Measurements from ENCODE around the gene CD22. TPM values are rescaled to one million over a fixed set of nuclear protein-coding genes. Genes with fewer than 3 reads are reported as not detected.
"Not testable (repeated sequence)": the region's sequence is repeated elsewhere in the genome, so short reads cannot be mapped to it uniquely, and the experiment has no call there.

The CD22 gene
- total RNA-seq, 2 experiments from 2014 or later: 0.75 to 1.2 TPM

DNA sequence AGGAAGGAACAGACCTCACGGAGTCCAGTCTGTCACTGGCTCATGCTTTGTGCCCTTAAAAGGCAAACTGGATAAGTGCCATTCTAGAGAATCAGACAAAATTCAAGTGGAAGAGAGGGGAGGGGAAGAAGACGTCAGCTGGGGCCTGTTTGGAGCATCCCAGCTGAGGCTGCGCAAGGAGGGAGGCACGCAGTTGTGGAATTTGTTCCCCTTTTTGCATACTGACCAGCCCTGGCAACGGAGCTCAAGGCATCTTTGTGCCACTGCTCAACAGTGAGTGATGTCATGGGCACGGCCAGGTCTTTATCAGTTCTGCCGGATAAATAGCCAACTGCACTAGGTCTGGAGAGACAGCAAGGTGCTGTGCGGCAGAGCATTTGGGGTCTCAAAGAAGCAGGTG lies 41.7 kb downstream of the CD22 start, which contains the start of gene GPR42:
Gene GPR42, plus strand, starts transcription at position 347 of the 400 bp plus-strand sequence. CDS start 292 bp downstream, outside the sequence.
- DNase-seq: no peak

DNA sequence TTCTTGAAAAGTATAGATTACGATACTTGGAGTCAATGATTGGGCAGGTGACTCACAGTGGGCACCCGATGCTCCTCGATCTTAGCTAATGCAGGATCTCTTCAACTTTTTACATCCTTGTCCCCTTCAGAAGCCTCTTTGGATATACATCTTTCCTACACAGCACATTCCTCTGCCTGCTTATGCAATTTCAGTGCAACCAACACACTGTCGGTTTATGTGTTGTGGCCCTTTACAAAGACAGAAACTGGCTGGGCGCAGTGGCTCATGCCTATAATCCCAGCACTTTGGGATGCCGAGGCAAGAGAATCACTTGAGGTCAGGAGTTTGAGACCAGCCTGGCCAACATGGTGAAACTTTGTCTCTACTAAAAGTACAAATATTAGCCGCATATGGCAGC lies 44.5 kb downstream of the CD22 start:
- Mint-ChIP-seq H3K27me3 (peaks cover 4% of the 10 kb centered on the region), H3K27ac (no peak overlapping the region), H3K4me3 (no peak overlapping the region), H3K36me3 (no peaks in the 10 kb centered on the region), H3K4me1 (ENCODE audit: low read depth) (peaks cover 17% of the 10 kb centered on the region), H3K9me3 (peaks cover 6% of the 10 kb centered on the region)
- no peak for DNase-seq
- intact Hi-C loops (cut with micrococcal nuclease): no loop called here
- POLR2A ChIA-PET: no interaction called here
- CTCF ChIA-PET: no interaction called here

More for the DNA sequence above, 41.7 kb downstream of the CD22 start, which contains the start of gene GPR42:
- Mint-ChIP-seq H3K4me1 (ENCODE audit: low read depth) (peaks cover 15% of the 10 kb centered on the region), H3K9me3 (peaks cover 3% of the 10 kb centered on the region), H3K4me3 (no peak within 1 kb of the TSS), H3K36me3 (no peaks in the 10 kb centered on the region), H3K27ac (no peak within 1 kb of the TSS), H3K27me3 (peaks cover 2% of the 10 kb centered on the region)
- ChIA-PET CTCF (no interaction called here), POLR2A (no interaction called here)
- intact Hi-C loops (cut with micrococcal nuclease): no loop called here

- H3K4me3 Mint-ChIP-seq; POLR2A ChIA-PET; H3K9me3 Mint-ChIP-seq; H3K27ac Mint-ChIP-seq; H3K36me3 Mint-ChIP-seq; intact Hi-C loops (cut with micrococcal nuclease); H3K27me3 Mint-ChIP-seq; CTCF ChIA-PET; DNase-seq: not testable (repeated sequence)
- peaks cover 17% of the 10 kb centered on the region for H3K4me1 Mint-ChIP-seq (ENCODE audit: low read depth)
Observed at GRCh38 chr19:35374031-35374430, 45.0 kb downstream of the CD22 start.

DNA sequence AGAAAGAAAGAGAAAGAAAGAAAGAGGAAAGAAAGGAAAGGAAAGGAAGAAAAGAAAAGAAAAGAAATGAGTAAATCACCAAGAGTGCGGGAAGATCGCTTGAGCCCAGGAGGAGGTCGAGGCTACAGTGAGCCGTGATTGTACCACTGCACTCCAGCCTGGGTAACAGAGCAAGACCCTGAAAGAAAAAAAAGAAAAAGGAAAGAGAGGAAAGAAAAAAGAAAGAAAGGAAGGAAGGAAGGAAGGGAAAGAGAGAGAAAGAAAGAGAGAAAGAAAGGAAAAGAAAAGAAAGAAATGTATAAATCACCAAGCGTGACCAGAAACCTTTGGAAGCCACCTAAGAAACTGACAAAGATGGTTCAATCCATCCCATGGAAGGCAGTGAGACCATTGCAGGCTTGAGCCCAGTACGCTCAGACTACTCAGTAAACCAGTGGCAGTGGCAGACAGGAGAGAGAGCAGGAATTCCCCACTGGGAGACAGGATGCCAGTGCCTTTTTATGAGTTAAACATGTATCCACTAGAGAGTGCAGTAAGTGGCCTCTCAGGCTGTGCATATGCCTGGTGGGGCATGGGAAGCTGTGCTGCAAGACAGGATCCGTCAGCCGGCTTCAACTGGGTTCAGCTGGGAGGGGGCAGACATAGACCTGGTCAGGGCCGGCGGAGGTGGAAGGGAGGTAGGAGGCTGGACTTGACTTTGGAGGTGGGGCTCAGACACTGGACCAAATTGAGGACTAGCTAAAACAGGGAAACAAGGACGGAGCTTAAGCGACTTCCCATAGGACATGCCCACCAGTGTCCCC lies 46.7 kb downstream of the CD22 start:
- POLR2A ChIA-PET: no interaction called here
- no peaks in the 10 kb centered on the region for H3K36me3 Mint-ChIP-seq
- intact Hi-C loops (cut with micrococcal nuclease): no loop called here
- peaks cover 14% of the 10 kb centered on the region for H3K4me1 Mint-ChIP-seq (ENCODE audit: low read depth)
- no peak overlapping the region for H3K27ac Mint-ChIP-seq
- peaks cover 6% of the 10 kb centered on the region for H3K27me3 Mint-ChIP-seq
- peaks cover 4% of the 10 kb centered on the region for H3K9me3 Mint-ChIP-seq
- CTCF ChIA-PET: interaction anchor here (0.5 to 1.7 kb wide), 3 partner anchors 22 to 26 kb away, joined by 3 to 6 read pairs (median 3); no protein-coding TSS in a partner anchor
- no peak overlapping the region for H3K4me3 Mint-ChIP-seq
- DNase-seq: no peak

DNA sequence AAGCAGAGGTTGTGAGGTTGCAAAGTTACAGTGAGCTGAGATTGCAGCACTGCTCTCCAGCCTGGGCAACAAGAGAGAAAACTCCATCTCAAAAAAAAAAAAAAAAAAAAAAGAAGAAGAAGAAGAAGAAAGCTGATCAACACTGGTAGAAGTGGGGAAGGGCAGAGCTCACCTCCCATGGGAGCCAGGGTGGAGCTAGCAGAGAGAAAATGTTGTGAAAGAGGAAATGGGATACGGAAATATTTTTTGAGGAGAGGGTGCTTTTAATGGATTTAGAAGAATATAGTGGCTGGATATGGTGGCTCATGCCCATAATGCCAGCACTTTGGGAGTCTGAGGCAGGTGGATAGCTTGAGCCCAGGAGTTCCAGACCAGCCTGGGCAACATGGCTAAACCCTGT lies 48.7 kb downstream of the CD22 start:
- ChIA-PET CTCF (interaction anchor here (1.7 kb wide), 1 partner anchor 118 kb away, joined by 4 read pairs; no protein-coding TSS in a partner anchor), POLR2A (no interaction called here)
- H3K9me3 Mint-ChIP-seq: peaks cover 4% of the 10 kb centered on the region
- H3K4me1 Mint-ChIP-seq (ENCODE audit: low read depth): peaks cover 14% of the 10 kb centered on the region
- H3K27ac Mint-ChIP-seq: no peak overlapping the region
- H3K36me3 Mint-ChIP-seq: no peaks in the 10 kb centered on the region
- DNase-seq: no peak
- H3K4me3 Mint-ChIP-seq: no peak overlapping the region
- H3K27me3 Mint-ChIP-seq: peaks cover 13% of the 10 kb centered on the region
- intact Hi-C loops (cut with micrococcal nuclease): no loop called here

DNA sequence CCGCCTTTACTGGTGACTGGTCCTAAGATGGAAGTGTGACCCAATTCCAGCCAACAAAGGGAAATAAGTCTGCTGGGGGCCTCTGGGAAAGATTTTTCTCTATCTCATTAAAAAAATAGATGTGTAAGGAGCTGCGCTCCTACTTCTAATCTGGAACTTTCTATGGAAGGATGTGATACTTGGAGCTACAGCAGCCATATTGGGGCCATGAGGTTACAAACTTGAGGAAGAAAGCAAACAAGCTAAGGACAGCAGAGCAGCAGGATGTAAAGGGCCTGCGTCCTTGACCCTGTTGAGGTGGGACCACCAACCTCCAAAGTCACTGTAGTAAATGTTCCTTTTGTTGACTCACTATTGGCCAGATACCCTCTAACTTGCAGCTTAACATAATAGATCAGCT lies 49.4 kb downstream of the CD22 start:
- H3K36me3 Mint-ChIP-seq: no peaks in the 10 kb centered on the region
- intact Hi-C loops (cut with micrococcal nuclease): no loop called here
- H3K4me1 Mint-ChIP-seq (ENCODE audit: low read depth): peaks cover 14% of the 10 kb centered on the region
- H3K4me3 Mint-ChIP-seq: no peak overlapping the region
- peaks cover 16% of the 10 kb centered on the region for H3K27me3 Mint-ChIP-seq
- CTCF ChIA-PET: interaction anchor here (0.5 to 1.7 kb wide), 3 partner anchors 117 to 422 kb away, joined by 3 to 4 read pairs (median 3); no protein-coding TSS in a partner anchor
- peaks cover 4% of the 10 kb centered on the region for H3K9me3 Mint-ChIP-seq
- DNase-seq: no peak
- H3K27ac Mint-ChIP-seq: no peak overlapping the region
- POLR2A ChIA-PET: no interaction called here

DNA sequence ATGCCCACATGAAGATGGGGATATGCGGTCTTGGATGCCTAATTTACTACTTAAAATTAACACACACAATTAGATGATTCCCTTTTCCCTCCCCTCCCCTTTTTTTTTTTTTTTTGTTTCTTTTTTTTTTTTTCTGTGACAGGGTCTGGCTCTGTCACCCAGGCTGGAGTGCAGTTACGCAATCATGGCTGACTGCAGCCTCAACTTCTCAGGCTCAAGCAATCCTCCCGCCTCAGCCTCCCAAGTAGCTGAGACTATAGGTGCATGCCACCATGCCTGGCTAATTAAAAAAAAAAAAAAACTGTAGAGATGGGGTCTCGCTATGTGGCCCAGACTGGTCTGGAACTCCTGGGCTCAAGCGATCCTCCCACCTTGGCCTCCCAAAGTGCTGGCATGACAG lies 50.6 kb downstream of the CD22 start:
- H3K27ac Mint-ChIP-seq; DNase-seq; POLR2A ChIA-PET; H3K36me3 Mint-ChIP-seq; H3K4me3 Mint-ChIP-seq; CTCF ChIA-PET; H3K9me3 Mint-ChIP-seq; intact Hi-C loops (cut with micrococcal nuclease): not testable (repeated sequence)
- H3K27me3 Mint-ChIP-seq: peaks cover 16% of the 10 kb centered on the region
- H3K4me1 Mint-ChIP-seq (ENCODE audit: low read depth): peaks cover 12% of the 10 kb centered on the region

GRCh38 chr19:35379992-35380391 lies 51.0 kb downstream of the CD22 start:
- Mint-ChIP-seq H3K36me3 (peaks cover 2% of the 10 kb centered on the region), H3K4me1 (ENCODE audit: low read depth) (peaks cover 8% of the 10 kb centered on the region), H3K27ac (no peak overlapping the region), H3K27me3 (peaks cover 18% of the 10 kb centered on the region), H3K9me3 (peaks cover 6% of the 10 kb centered on the region), H3K4me3 (no peak overlapping the region)
- ChIA-PET CTCF (interaction anchor here (1.4 kb wide), 1 partner anchor 115 kb away, joined by 4 read pairs; no protein-coding TSS in a partner anchor), POLR2A (no interaction called here)
- intact Hi-C loops (cut with micrococcal nuclease): no loop called here
- DNase-seq: no peak

DNA sequence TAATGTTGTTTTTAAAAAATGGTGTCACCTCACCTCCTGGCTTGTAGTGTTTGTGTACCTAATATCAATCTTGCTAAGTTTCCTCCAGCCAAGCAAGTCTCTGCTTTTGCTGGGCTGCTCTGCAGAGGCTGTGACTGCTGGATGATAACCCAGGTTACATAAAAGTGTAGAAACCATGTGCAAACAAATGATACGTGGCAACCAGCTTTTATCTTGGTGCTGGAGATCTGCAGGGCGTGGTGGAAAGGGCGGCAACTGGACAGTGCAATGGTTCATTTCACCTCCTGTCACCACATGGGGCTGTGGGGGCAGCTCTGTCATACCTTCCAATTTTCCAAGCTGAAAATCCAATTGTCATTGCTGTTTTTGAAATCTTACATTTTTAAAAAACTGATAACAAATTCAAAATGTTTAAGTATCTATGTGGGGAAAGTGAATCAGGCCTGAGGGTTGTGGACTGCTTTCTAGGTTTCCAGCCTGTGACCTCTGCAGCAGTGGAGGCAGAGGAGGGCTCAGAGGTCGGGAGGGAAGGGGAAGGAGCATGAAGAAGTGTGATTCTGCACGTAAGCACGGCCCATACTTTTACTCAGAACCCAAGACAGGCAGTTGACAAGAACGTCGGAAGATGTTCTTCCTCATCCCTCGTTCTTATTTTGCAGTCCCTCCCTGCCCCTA lies 51.6 kb downstream of the CD22 start:
- H3K27me3 Mint-ChIP-seq: peaks cover 18% of the 10 kb centered on the region
- peaks cover 2% of the 10 kb centered on the region for H3K36me3 Mint-ChIP-seq
- ChIA-PET POLR2A (no interaction called here), CTCF (interaction anchor here (1.4 kb wide), 1 partner anchor 114 kb away, joined by 4 read pairs; no protein-coding TSS in a partner anchor)
- no peak overlapping the region for H3K4me3 Mint-ChIP-seq
- no peak for DNase-seq
- intact Hi-C loops (cut with micrococcal nuclease): no loop called here
- no peak overlapping the region for H3K27ac Mint-ChIP-seq
- peaks cover 6% of the 10 kb centered on the region for H3K9me3 Mint-ChIP-seq
- H3K4me1 Mint-ChIP-seq (ENCODE audit: low read depth): peaks cover 5% of the 10 kb centered on the region

DNA sequence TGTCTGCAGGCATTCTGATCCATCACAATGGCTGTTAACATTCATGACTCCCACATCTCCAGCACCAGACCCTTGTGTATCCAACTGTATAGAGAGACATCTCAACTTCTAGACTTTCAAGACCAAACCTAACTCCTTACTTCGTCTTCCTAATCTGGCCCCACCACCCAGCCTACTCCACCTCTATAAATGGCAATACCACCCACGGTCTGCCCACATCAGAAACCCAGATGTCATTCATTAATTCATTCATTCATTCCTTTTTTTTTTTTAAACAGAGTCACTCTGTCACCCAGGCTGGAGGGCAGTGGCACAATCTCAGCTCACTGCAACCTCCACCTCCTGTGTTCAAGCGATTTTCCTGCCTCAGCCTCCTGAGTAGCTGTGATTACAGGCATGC lies 52.3 kb downstream of the CD22 start:
- CTCF ChIA-PET: interaction anchor here (1.4 kb wide), 1 partner anchor 114 kb away, joined by 4 read pairs; no protein-coding TSS in a partner anchor
- intact Hi-C loops (cut with micrococcal nuclease): no loop called here
- Mint-ChIP-seq H3K4me3 (no peak overlapping the region), H3K4me1 (ENCODE audit: low read depth) (peaks cover 5% of the 10 kb centered on the region), H3K27ac (no peak overlapping the region), H3K9me3 (peaks cover 9% of the 10 kb centered on the region), H3K36me3 (peaks cover 2% of the 10 kb centered on the region), H3K27me3 (peaks cover 18% of the 10 kb centered on the region)
- no peak for DNase-seq
- POLR2A ChIA-PET: no interaction called here

GRCh38 chr19:35381926-35382325 lies 52.9 kb downstream of the CD22 start:
- peaks cover 17% of the 10 kb centered on the region for H3K27me3 Mint-ChIP-seq
- H3K27ac Mint-ChIP-seq: no peak overlapping the region
- peaks cover 12% of the 10 kb centered on the region for H3K9me3 Mint-ChIP-seq
- peaks cover 3% of the 10 kb centered on the region for H3K4me1 Mint-ChIP-seq (ENCODE audit: low read depth)
- intact Hi-C loops (cut with micrococcal nuclease): no loop called here
- H3K4me3 Mint-ChIP-seq: no peak overlapping the region
- CTCF ChIA-PET: no interaction called here
- peaks cover 4% of the 10 kb centered on the region for H3K36me3 Mint-ChIP-seq
- POLR2A ChIA-PET: no interaction called here
- no peak for DNase-seq

GRCh38 chr19:35383536-35383935 lies 54.5 kb downstream of the CD22 start:
- ChIA-PET CTCF (interaction anchor here (1.0 kb wide), 1 partner anchor 31 kb away, joined by 3 read pairs; no protein-coding TSS in a partner anchor), POLR2A (no interaction called here)
- Mint-ChIP-seq H3K27ac (no peak overlapping the region), H3K27me3 (peaks cover 14% of the 10 kb centered on the region), H3K4me1 (ENCODE audit: low read depth) (no peaks in the 10 kb centered on the region), H3K36me3 (peaks cover 4% of the 10 kb centered on the region), H3K9me3 (peaks cover 8% of the 10 kb centered on the region), H3K4me3 (no peak overlapping the region)
- DNase-seq: no peak
- intact Hi-C loops (cut with micrococcal nuclease): no loop called here

Measured in activated CD4-positive, alpha-beta memory T cell treated with anti-CD3 and anti-CD28 coated beads for 36 hours (primary cell).